ENCODE data around the gene CACNA2D2. TPM values are rescaled to one million over a fixed set of nuclear protein-coding genes. Genes with fewer than 3 reads are reported as not detected.
A peak's percentile ranks its signal among the peaks of the same experiment; 100 is the strongest.

Gene CACNA2D2
- total RNA-seq: 10 to 100 TPM in 3 of 4 donors, 1 to 10 TPM in 1; 8.7 to 56.1 (median 40.9) TPM
- polyA plus RNA-seq: 25.7 TPM
- long read RNA-seq, donor 1, partial matches to known transcripts: 17 of 17 reads
- long read RNA-seq, donor 1, other reads (novel, unspliced or antisense): 0 of 17 reads
- long read RNA-seq, donor 2, partial matches to known transcripts: 2 of 12 reads
- long read RNA-seq, donor 2, other reads (novel, unspliced or antisense): 10 of 12 reads
- long read RNA-seq, donor 3: 0 reads
- long read RNA-seq, donor 4, full-length matches to known transcripts: 2 of 14 reads
- long read RNA-seq, donor 4, partial matches to known transcripts: 5 of 14 reads
- long read RNA-seq, donor 4, other reads (novel, unspliced or antisense): 7 of 14 reads

DNA sequence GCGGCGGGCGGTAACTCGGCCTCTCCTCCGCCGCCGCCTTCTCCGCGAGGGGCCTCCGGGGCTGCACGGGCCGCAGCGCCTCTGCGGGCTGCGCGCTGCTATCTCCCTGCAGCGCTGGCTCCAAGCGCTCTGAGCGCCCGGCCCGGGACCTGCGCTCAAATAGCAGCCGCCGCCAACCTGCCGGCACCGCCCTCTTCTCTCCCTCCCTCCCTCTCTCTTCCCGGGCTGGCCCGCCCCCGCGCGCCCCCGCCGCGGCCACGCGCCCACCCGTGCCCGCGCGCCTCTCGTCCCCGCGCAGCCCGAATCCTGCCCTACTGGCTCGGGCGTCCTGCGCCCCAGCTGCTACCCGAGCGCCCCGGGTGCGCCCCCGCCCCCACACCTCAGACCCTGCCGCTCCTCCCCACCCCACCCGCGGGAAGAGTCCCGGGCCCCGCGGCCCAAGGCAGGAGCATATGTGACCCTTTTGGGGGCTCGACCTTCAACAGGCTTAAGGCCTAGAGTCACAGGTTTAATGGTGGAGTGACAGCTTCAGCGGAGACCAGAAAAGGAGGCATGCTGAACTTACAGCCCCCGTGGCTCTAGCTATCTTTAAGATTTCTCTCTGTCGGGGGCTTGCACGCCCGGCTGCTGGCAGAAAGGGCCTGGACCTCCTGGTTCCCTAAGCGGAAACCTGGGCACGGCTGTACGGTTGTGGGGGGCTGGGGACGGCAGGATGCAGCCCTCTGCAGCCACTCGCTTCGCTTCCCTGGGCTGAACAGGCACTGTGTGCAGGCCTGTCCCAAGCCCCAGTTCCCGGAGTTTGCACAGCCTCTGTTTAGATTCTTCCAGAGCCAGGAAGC, at the start of gene CACNA2D2:
CACNA2D2 (minus strand) TSS at position 131 of the 839 bp plus-strand sequence. CDS start 211 bp downstream, outside the sequence.
- Histone ChIP-seq H3K27ac (ENCODE audit: low read length) (peak within 1 kb of the TSS; percentile 37), H3K27me3 (ENCODE audit: control insufficient read depth, insufficient read depth) (no peaks in the 10 kb centered on the region), H3K4me3 (ENCODE audit: low read length) (peak within 1 kb of the TSS; percentile 65), H3K9me3 (ENCODE audit: control insufficient read depth, low read length) (no peaks in the 10 kb centered on the region), H3K4me1 (ENCODE audit: control insufficient read depth, insufficient read depth, low read length) (no peaks in the 10 kb centered on the region)
- intact Hi-C loops (cut with DNase I): loop anchor here in 1 of 4 donors (10.0 kb wide), 1 partner anchor 69 kb away; no protein-coding TSS in a partner anchor
- WGBS: 6% methylated on average over 71 of the region's 71 CpGs
- ATAC-seq: peak; percentile 88
- peak; percentile 74 to 91 (median 90) for DNase-seq

GRCh38 chr3:50552598-50552997, 49.2 kb upstream of the CACNA2D2 start:
- Histone ChIP-seq H3K9me3 (ENCODE audit: control insufficient read depth, low read length) (no peaks in the 10 kb centered on the region), H3K27ac (ENCODE audit: low read length) (no peak overlapping the region), H3K27me3 (ENCODE audit: control insufficient read depth, insufficient read depth) (no peaks in the 10 kb centered on the region), H3K4me3 (ENCODE audit: low read length) (no peak overlapping the region), H3K4me1 (ENCODE audit: control insufficient read depth, insufficient read depth, low read length) (no peaks in the 10 kb centered on the region)
- DNase-seq (no peak), ATAC-seq (no peak)
- intact Hi-C loops (cut with DNase I): no loop called here
- WGBS: 82% methylated on average over 9 of the region's 9 CpGs

- WGBS: 69% methylated on average over 7 of the region's 7 CpGs
- no peak for DNase-seq
- Histone ChIP-seq H3K4me1 (ENCODE audit: control insufficient read depth, insufficient read depth, low read length) (no peaks in the 10 kb centered on the region), H3K4me3 (ENCODE audit: low read length) (no peak overlapping the region), H3K9me3 (ENCODE audit: control insufficient read depth, low read length) (no peaks in the 10 kb centered on the region), H3K27ac (ENCODE audit: low read length) (no peak overlapping the region), H3K27me3 (ENCODE audit: control insufficient read depth, insufficient read depth) (no peaks in the 10 kb centered on the region)
- ATAC-seq: no peak
- intact Hi-C loops (cut with DNase I): no loop called here
These were observed 48.4 kb upstream of the CACNA2D2 start for GRCh38 chr3:50551681-50552435.

DNA sequence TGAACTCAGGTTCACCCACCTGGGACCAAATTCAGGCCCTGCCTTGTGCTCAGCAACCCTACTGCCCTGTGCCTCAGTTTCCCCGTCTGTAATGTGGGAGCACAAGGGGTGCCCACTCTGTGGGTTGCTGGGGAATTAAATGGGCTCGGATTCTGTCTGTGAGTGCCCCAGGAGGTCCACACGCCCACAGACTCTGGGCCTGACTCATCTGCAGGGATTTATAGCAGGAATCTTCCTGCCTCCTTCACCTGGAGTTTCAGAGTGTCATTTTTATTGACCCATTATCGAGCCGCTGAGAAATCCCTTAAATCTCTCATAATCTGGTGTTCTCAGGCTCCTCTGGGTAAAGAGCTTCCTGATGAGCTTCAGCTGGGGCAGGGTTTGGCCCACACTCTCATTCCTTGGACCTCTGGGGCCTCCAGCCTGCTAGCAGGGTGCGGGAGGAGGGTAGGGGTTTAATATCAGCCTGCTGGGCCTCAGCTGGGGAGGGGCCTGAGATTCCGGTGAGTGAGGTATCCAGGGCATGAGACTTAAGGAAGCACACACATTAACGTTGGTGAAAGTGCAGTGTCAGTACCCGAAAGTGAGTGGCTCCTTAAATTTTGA, 47.7 kb upstream of the CACNA2D2 start:
- Histone ChIP-seq H3K4me1 (ENCODE audit: control insufficient read depth, insufficient read depth, low read length) (no peaks in the 10 kb centered on the region), H3K4me3 (ENCODE audit: low read length) (no peak overlapping the region), H3K27me3 (ENCODE audit: control insufficient read depth, insufficient read depth) (no peaks in the 10 kb centered on the region), H3K9me3 (ENCODE audit: control insufficient read depth, low read length) (no peaks in the 10 kb centered on the region), H3K27ac (ENCODE audit: low read length) (no peak overlapping the region)
- no peak for ATAC-seq
- no peak for DNase-seq
- 54% methylated on average over 9 of the region's 9 CpGs for WGBS
- intact Hi-C loops (cut with DNase I): no loop called here

DNA sequence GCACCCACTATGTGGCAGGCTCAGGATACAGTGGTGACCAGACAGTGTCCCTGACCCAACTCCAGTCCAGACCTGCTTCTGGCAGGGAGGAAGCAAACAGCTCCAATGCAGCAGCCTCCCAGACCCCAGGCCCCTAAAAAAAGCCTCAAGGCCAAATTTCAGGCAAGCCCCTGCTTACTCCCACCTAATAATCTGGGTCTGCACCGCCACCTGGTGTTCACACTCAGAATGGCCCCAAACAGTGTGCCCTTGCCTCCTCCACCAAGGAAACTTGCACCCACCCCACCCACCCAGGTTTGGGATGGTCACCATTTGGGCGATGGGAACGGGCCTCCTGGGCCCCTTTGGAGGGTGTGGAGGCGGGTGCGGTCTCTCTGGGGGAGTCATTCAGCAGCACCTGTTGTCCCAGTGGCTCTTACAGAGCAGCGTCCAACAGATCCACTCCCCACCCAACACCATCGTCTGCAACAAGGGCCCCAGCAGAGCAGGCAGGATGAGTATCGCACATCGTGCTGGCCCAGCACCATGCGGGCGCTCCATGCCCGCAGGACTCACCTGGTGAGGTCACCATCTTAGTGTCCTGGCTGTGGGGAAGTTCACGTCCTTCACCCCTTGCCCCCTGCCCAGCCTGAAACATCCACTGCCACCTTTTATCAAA, 46.8 kb upstream of the CACNA2D2 start:
- peak; percentile 50 to 84 (median 79) for DNase-seq
- H3K4me1 ChIP-seq (ENCODE audit: control insufficient read depth, insufficient read depth, low read length): no peaks in the 10 kb centered on the region
- intact Hi-C loops (cut with DNase I): no loop called here

GRCh38 chr3:50549226-50549625, 45.8 kb upstream of the CACNA2D2 start:
- intact Hi-C loops (cut with DNase I): loop anchor here in 1 of 4 donors (2.0 kb wide), 1 partner anchor 202 kb away; no protein-coding TSS in a partner anchor
- ATAC-seq: no peak
- DNase-seq: no peak

More for the DNA sequence above, 46.8 kb upstream of the CACNA2D2 start:
- ATAC-seq: peak; percentile 26 to 44
- H3K9me3 ChIP-seq (ENCODE audit: control insufficient read depth, low read length): no peaks in the 10 kb centered on the region
- no peak overlapping the region for H3K4me3 ChIP-seq (ENCODE audit: low read length)
- WGBS: 49% methylated on average over 13 of the region's 13 CpGs
- H3K27me3 ChIP-seq (ENCODE audit: control insufficient read depth, insufficient read depth): no peaks in the 10 kb centered on the region
- H3K27ac ChIP-seq (ENCODE audit: low read length): no peak overlapping the region

DNA sequence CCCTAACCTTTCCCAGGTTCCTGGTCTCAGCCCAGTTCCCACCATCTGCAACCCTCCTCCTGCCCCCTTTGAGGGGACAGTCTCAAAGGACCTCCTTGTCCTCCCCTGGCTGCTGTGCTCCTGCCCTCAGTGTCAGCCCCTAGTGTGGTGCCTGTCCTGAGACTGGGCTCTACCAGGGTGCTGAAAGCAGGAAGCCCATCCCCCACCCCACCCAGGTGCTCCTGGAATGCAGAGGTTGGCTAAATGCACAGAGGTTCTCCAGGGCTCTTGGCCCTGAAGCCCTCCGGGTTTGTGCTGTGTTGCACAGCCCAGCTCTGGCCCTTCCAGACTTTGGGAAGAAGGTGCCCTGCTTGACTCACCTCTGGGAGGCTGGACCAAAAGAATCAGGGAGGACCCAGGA, 42.3 kb upstream of the CACNA2D2 start:
- DNase-seq: no peak
- no peaks in the 10 kb centered on the region for H3K27me3 ChIP-seq (ENCODE audit: control insufficient read depth, insufficient read depth)
- no peak overlapping the region for H3K27ac ChIP-seq (ENCODE audit: low read length)
- no peaks in the 10 kb centered on the region for H3K4me1 ChIP-seq (ENCODE audit: control insufficient read depth, insufficient read depth, low read length)
- no peak overlapping the region for H3K4me3 ChIP-seq (ENCODE audit: low read length)
- WGBS: 64% methylated on average over 1 of the region's 1 CpG
- H3K9me3 ChIP-seq (ENCODE audit: control insufficient read depth, low read length): no peaks in the 10 kb centered on the region
- no peak for ATAC-seq
- intact Hi-C loops (cut with DNase I): no loop called here

More at GRCh38 chr3:50549226-50549625, 45.8 kb upstream of the CACNA2D2 start:
- Histone ChIP-seq H3K4me1 (ENCODE audit: control insufficient read depth, insufficient read depth, low read length) (no peaks in the 10 kb centered on the region), H3K27me3 (ENCODE audit: control insufficient read depth, insufficient read depth) (no peaks in the 10 kb centered on the region), H3K9me3 (ENCODE audit: control insufficient read depth, low read length) (no peaks in the 10 kb centered on the region), H3K4me3 (ENCODE audit: low read length) (no peak overlapping the region), H3K27ac (ENCODE audit: low read length) (no peak overlapping the region)
- WGBS: 85% methylated on average over 3 of the region's 3 CpGs

GRCh38 chr3:50542177-50543034, 39.0 kb upstream of the CACNA2D2 start:
- 45% methylated on average over 2 of the region's 2 CpGs for WGBS
- no peaks in the 10 kb centered on the region for H3K9me3 ChIP-seq (ENCODE audit: control insufficient read depth, low read length)
- H3K4me3 ChIP-seq (ENCODE audit: low read length): no peak overlapping the region
- peak; percentile 61 to 73 for ATAC-seq
- DNase-seq: peak; percentile 54 to 84 (median 79)
- no peaks in the 10 kb centered on the region for H3K27me3 ChIP-seq (ENCODE audit: control insufficient read depth, insufficient read depth)
- H3K4me1 ChIP-seq (ENCODE audit: control insufficient read depth, insufficient read depth, low read length): no peaks in the 10 kb centered on the region
- intact Hi-C loops (cut with DNase I): loop anchor here (2.0 to 5.0 kb wide), 5 partner anchors 105 to 195 kb away; partner anchors contain the start of genes CYB561D2 (in 1 of the 4), NPRL2 (in 1 of the 4) and ZMYND10 (in 1 of the 4)
- no peak overlapping the region for H3K27ac ChIP-seq (ENCODE audit: low read length)
